COLO668 (cell line): ENCODE results near the gene AK2.
A peak's percentile ranks its signal among the peaks of the same experiment; 100 is the strongest.
"Not testable (repeated sequence)": the region's sequence is repeated elsewhere in the genome, so short reads cannot be mapped to it uniquely, and the experiment has no call there.

ENCODE experiments used
- DNase-seq: peaks from one replicate; lab custom pipeline; 2025; ENCODE audit not compliant: unreplicated experiment; lab: John Stamatoyannopoulos, UW

AK2 gene

DNA sequence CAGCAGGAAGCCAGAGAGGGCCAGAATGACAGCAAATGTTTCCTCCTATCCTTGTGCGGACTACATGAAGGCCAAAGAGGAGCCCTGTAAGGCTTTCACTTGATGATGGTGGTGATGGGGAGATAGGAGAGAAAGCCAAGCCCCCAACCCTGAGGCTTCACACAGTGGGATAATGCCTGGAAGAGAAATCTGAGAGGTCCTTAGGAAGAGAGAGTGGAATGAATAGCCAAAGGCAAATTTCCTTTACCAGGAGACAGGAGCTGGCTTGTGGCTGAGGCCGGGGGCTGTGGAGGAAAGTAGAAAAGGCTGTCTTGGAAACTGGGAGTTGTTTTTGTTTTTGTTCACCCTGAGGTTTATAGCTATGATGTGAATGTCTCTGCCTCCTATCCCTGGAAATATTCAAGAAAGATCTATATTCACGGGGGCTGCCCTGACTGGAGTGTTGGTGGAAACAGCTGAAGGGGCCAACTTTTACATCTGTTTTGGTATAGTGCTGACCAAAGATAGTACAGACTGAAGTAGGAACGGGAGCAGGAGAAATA is 59.1 kb downstream of the AK2 start:
- no peak for DNase-seq

DNA sequence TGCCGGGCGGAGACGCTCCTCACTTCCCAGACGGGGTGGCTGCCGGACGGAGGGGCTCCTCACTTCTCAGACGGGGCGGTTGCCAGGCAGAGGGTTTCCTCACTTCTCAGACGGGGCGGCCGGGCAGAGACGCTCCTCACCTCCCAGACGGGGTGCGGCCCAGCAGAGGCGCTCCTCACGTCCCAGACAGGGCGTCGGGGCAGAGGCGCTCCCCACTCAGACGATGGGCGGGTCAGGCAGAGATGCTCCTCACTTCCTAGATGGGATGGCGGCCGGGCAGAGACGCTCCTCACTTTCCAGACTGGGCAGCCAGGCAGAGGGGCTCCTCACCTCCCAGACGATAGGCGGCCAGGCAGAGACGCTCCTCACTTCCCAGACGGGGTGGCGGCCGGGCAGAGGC is 61.6 kb downstream of the AK2 start:
- DNase-seq: not testable (repeated sequence)

- DNase-seq: not testable (repeated sequence)
Measured at GRCh38 chr1:32973458-32973857, 63.2 kb downstream of the AK2 start.

DNA sequence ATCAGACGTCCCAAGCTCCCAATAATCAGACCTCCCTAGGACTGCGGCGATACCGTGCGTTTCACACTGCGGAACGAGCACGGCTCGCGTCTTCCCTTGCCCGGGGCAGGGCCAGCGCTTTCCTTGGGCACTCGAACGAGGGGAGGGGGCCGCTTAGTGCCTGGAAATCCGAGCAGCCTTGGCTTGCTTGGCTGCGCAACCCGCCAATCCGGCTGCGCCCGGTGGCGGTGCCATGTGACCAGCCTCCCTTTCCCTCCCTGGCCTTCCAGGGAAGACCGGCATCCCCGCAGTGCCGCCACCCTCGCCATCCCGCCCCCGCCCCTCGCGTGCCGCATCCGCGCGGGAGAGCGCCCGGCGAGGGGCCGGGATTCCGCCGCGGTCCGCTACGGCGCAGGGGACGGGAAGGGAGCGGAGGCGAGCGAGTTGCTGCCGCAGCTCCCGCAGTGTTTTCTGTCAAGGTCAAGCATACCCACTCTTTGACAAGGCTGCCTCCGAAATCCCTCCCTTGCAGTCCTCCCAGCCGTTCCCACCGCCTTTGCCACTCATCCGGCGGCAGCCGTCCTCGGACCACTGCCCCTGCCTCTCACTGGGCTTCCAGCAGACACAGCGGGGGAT is 63.8 kb downstream of the AK2 start:
- DNase-seq: peak; percentile 72

GRCh38 chr1:32971576-32971975 is 65.1 kb downstream of the AK2 start:
- no peak for DNase-seq

DNA sequence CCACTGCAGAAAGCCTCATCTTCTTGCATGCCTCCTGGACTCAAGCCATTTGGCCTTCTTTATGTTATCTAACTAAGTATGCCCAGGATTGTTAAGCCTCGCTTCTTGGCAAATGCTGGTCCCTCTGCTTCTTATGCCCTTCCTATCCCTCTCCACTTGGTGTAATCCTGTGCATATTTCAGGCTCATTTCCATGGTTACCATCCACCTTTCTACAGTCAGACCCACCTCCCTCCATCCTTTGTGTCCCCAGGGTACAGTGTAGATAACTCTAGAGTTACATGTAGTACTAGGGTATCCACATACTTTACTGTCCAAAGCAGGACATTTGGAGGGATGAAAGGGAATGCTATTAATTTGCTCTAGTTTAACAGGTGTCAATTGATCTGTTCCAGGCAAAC is 65.5 kb downstream of the AK2 start:
- DNase-seq: no peak

DNA sequence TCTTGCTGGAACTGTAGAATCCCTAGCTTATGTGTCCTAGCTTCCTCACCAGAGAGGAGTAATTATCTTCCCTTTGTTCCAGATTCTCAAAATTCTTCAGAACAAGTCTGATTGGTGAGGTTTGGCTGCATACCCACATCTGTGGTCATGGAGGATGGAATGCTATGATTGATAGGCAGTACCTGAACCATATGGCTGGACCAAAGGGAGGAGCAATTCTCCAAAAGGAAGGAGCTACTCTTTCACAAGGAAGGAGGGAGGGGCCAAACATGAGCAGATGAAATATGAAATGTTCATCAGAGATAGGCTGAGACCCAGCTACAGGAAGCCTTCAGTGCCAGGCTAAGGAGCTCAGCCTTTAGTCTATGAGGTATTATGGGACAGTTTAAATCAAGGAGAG is 67.1 kb downstream of the AK2 start:
- DNase-seq: no peak

GRCh38 chr1:32967888-32968568 is 68.7 kb downstream of the AK2 start:
- DNase-seq: no peak

DNA sequence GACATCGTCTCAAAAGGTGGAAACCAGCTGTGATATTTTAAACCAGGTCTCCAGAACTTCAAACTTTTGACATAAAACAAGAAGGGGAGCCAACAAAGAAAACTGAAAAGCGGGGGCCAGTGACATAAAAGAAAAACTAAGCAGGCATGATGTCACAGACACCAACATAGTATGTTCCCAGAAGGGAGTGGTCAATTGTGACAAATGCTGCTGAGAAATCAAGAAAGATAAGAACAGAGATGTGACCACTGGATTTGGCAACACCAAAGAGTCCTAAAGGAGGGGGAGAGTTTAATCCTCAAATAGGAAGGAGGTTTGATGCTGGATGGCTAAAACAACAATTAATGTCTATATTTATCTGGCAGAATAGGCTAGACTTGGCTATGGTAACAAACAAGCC is 69.8 kb downstream of the AK2 start:
- DNase-seq: no peak

DNA sequence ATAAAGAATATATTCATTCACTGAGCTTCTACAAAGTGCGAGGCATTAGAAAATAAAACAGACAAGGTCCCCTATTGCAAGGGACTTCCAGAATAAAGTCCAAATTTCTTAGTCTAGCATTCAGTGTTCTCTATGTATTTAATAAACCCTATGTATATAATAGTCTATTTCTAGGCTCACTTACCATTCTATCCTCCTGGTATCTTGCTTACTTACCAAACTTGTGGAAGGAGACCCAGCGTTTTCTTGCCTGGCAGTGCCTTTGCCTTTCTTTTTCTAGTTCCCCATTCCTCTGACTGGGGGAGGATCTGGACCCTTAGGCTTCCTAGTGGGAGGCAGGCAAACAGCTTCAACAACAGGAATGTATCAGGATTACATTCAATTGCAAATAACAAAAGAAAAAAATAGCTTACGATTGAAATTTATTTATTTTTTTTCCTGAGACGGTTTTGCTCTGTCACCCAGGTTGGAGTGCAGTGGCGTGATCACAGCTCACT is 71.4 kb downstream of the AK2 start:
- no peak for DNase-seq

DNA sequence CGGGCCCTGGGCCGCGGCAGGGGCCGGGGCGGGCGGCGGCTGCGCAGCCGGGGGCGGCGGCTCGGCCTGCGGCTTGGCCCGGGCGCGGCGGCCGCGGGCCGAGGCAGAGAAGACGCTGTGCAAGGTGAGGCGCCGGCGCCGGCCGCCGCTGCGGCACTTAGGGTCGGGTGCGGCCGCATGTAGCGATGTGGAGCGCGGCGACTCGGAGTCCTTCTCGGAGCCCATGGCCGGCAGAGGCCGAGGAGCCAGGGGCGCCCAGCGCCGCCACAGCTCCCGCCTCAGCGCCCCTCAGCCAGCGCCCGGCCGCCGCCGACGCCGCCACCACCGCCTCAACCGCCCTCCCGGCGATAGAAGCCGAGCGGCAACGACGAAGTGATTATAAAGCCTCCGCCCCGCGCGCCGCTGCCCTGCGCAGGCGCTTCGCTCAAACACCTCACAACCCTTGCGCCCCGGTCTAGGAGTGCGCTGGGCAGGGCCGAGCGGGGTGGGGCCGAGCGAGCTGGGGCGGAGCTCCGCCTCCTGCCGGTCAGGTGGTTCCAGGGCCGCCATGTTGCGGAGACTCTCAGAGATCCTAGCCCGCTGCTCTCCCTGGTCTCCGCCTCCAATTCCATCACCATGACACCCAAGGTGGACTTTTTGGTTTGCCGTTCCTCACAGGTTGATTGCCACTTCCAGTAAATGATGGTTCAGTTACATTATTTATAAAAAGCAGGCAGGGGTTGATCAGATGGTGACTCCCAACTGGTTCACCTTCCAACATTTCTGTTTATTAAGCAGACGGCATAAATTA is 72.0 kb downstream of the AK2 start, which contains the start of gene RNF19B:
TSS of gene RNF19B (minus strand) at position 349 of the 790 bp plus-strand sequence. CDS start at position 225, 124 bp downstream.
- peak; percentile 99 for DNase-seq

DNA sequence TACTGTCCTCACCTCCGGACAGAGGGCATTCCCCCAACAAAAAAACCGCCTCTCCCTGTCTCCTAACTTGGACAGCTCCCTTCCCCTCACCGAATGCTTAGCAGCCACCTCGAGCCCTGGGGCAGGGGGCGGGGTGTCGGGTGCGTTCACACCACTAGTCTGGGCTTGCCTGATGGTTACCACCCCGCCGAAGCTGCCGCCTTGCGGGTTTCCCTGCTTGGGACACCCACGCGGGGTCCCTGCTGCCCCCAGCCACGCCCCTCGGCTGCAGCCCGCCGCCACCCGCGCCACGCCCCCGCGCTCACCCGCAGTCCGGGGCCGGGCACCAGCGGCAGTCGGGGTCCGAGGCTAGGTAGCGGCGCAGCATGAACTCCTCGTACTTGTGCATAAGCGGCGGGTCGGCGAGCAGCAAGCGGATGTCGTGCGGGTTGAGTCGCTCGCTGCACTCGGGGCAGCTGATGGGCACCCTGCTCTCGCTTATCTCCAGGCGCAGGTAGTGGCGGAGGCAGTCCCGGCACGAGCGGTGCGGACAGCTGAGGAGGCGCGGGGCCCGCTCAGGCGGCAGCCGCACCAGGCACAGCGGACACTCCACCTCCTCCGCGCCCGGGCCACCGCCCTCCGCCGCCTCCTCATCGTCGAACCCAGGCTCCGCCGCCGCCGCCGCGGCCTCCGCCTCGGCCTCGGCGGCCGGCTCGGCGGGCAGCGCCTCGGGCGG is 72.8 kb downstream of the AK2 start:
- peak; percentile 86 for DNase-seq

DNA sequence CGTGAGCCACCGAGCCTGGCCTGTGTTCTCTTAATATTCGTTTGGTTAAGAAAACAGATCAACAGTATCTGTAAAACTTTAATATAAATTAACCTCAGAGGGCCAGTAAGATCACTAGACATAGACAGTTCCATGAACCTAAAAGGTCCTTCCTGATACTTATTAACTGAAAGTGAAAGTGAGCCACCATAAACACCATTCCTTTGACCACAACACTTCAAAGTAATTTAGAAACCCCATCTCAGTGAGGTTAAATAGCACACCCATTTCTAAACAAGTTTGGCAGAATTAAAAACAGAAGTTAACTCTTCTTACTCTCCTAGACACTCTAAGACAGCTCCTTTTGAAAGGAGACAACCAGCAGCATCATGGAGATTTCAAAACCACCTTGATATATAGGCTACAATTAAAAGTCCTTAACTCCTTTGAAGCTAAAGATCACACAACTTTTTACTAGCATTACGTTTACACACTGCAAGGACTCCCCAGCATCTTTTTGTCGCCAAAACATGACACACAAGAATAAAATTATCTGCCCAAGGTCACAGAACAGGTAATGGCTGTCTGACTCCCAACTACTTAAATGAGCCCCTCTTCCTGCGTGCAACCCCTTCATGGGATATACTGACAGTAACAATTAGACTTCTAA is 74.3 kb downstream of the AK2 start:
- no peak for DNase-seq

DNA sequence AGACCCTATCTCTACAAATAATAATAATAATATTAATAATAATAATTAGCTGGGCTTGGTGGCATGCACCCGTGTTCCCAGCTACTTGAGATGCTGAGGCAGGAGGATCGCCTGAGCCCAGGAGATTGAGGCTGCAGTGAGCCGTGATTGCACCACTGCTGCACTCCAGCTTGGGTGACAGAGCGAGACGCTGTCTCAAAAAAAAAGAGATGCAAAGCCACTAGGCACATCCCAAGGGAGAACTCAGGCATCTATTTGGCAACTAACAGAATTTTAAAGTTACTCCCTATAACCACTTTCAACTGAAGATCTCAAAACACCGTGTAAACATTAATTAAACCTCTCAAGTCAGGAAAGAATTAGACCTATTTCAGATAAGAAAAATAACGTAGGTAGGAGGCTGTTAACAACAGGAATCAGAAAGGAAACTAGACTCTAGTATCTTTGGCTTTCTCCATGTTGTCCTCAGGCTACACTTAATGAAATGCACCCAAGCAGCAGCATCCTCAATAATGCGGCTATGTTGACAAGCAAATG is 75.8 kb downstream of the AK2 start:
- no peak for DNase-seq

DNA sequence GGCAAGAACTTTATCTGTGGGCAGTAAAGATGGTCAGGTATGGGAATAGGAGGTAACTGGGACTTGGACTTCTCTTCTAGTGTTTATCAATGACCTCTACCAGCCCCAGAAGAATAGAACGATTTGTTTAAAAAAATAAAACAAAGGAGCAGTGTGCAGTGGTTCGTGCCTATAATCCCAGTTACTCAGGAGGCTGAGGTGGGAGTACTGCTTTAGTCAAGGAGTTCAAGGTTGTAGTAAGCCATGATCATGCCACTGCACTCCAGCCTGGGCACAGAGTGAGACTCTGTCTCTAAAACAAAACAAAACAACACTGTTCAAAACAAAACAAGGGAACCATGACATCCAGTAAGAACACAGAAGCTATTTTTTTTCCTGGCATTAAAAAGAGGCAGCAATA is 76.3 kb downstream of the AK2 start:
- DNase-seq: no peak

- DNase-seq: no peak
Measured at GRCh38 chr1:32958827-32959226, 77.9 kb downstream of the AK2 start.
